Stimulated activated naive CD8-positive, alpha-beta T cell treated with anti-CD3 and anti-CD28 coated beads, Interleukin-15, Interleukin-2, amounts not matched to agents 100 U/mL and 50 U/mL, for 24 hours (primary cell): ENCODE measurements around the gene SEMA4A.
"Not testable (repeated sequence)": the region's sequence is repeated elsewhere in the genome, so short reads cannot be mapped to it uniquely, and the experiment has no call there.

Experiments
- ATAC-seq: fragments of 150-1000 bp; cut with Tn5 transposase; one replicate; pipeline ENCODE4 v1.10.0; 2021
- DNase-seq: peaks from one replicate; pipeline ENCODE4 v3.0.0; 2021

Gene SEMA4A

DNA sequence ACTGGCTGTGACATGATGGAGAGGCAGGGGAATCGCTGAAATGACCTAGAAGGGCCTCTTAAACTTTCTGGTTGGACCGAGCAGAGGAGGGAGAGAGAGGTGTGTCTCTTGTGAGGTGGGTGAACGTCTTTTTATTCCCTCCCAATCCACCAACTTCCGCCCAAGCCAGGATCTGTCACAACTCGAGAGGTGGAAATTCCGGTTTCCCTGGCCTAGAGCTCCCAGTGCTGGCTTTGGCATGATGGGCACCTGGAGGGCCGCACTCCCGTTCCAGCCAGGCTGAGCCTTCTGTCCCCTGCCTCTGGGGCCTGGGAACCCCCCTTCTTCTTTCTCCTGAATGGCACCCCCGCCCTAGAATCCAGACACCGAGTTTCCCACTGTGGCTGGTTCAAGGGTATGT lies at the start of gene SEMA4A:
Gene SEMA4A, plus strand, starts transcription at position 224 of the 400 bp plus-strand sequence. CDS start 994 bp downstream, outside the sequence.
- DNase-seq = no peak
- ATAC-seq = no peak

DNA sequence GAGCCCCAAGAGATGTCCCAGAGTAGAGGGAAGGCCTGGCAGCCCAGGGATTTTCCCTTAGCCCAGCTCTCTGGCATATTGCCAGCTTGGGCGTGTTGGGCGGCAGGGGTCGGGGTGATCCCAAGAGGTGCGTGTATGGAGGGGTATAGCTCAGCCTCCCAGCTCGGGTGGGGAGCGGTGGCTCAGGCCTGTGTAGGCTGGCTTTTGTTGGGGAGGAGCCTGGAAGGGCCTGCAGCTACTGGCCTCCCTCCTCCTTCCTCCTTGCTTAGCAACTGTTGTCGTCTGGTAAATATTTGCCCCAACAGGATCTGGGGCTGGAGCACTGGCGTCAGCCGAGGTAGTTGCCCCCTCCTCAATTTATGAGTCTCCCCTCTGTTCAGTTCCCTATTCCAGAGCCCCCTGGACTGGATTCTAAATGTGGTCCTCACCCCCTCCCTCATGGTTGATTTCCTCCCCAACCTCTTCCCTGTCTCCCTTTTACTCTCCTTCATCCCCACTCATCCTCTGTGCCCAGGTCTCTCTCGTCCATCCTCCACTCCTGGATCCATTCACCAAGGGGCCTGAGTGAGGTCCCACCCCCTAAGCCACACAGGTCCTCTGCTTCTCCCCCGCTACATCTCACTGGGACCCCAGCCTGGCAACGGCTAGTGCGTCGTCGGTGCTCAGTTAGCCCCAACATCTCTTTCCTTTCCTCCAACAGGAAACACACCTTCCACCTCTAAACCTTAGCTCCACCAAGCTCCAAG lies 49.1 kb upstream of the SEMA4A start:
- ATAC-seq = peak; percentile 37
- peak; percentile 70 for DNase-seq

DNA sequence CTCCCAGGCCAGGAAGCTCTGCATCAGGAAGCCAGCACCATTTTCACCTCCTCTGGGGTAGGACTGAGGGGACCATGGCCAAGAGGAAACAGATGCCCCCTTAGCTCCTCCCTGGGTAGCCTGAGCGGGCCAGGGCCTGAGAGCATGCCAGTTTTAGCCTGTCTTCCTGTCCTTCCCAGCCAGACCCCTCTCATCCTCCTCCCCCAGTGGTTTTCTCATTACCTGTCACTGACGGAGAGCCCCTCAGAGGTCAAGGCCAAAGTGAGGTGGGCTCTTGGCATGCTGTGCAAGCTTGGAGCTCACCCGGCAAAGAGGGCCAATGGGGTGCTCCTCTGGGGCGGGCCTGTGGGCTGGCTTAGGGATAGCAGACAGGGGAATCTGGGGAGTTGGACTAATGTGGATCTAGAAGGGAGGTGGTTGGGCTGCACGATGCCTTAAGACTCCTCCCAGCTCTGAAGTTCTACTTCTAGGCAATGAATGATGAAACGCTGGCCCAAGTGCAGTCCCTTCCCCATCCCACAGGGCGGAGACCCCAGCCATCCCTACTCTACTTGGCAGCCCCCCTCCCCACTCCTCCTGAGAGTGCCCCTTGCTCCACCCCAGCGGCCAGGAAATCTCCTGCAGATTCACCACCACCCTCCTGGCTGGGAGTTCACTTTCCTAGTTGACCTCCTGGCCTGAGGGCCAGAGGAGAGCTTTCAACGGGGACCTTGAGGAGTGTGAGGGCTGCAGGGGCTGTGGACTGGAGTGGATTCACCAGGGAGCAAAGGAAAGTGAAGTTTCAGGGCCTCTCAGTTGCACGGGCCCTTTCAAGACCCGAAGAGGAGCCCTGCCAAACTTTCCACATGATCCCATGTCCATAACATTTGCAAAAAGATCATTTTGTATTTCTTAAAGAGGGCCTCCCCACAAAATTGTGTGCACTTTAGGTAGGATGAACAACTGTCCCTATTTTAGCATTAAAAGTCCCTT lies 48.2 kb upstream of the SEMA4A start:
- ATAC-seq (no peak), DNase-seq (no peak)

DNA sequence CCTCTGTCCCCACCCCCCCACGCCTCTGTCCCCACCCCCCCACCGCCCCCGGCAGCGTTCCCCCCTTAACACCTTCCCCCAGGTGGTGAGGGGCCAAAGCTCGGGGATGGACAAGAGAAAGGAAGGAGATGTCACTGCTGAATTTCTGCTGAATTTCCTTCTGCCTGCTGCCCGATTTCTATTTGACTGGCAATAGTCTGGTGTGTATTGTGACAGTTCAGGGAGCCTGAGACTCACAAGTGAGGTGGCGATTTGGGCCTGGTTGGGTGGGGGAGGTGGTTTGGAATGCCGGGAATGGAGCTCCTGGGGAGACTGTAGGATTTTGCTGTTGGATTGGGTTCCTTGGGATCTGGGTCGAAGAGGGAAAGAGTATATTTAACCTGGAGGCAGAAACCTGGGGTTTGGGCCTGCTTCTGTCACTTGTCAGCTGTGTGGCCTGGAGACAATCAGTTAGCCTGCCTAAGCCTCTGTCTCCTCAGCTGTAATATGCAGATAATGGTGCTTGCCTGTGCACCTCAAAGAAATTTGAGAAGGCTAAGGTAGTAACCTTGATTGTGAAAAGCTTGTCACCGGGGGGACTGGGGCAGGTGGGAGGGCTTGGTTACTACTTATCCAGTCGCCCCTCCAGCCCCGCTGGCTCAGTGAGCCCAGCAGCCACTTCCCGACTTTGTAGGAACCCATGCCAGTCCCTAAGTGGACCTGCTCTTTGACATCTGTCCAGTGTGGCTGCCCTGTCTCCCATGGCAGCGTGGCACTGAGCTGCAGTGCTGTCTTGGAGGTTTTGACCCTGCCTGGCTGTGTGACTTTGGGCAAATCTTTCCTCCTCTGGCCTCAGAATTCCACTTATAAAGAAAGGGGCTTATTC lies 46.5 kb upstream of the SEMA4A start:
- no peak for DNase-seq
- peak; percentile 11 for ATAC-seq

DNA sequence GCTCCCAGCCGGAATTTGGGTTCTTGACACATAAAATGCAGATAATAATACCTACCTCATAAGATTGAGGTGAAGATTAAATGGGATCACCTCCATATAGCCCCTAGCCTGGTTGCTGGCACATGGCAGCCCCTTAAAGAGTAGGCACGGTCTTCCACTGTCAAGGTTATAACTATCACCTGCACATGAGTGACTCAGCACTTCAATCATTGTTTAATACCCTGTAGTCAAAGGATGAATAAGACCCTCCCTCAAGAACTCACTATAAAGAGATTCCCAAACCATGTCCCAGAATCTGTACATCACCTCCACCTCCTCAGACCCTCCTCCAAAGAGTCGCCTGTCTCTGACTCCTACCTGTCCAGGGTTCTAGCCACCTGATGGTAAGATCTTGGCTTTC lies 45.3 kb upstream of the SEMA4A start:
- no peak for ATAC-seq
- no peak for DNase-seq

DNA sequence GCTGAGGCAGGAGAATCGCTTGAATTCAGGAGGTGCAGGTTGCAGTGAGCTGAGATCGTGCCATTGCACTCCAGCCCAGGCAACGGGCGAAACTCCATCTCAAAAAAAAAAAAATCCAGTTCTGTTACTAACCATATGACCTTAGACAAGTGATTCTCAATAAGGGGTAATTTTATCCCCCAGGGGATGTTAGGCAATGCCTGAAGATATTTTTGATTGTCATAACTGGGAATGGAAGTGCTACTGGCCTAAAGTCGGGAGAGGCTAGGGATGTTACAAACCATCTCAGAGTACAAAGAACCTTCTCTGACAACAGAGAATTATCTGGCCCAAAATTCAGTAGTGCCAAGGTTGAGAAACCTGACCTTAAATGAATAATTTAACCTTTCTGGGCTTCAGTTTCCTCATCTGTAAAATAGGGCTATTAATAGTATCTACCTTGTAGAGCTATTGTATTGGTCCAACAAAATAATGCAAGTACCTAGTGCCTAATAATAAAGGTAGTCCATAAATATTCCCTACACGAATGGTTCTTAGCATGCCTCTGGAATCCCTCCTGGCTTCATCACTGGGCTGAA lies 44.6 kb upstream of the SEMA4A start:
- ATAC-seq (no peak), DNase-seq (no peak)

DNA sequence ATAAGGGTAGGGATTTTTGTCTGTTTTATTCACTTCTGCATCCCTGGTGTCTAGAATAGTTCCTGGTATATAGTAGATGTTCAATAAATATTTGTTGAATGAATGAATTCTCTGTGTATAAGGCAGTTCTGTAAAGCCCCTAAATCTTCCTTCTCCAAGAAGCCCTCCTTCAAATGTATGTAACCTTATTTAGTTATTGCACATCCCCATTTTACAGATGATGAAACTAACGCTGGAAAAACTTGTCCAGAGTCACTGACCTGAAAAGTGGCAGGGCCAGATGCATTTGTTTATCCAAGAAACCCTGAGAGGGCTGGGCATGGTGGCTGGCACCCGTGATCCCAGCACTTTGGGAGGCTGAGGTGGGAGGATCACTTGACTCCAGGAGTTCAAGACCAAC lies 43.1 kb upstream of the SEMA4A start:
- ATAC-seq (no peak), DNase-seq (no peak)

DNA sequence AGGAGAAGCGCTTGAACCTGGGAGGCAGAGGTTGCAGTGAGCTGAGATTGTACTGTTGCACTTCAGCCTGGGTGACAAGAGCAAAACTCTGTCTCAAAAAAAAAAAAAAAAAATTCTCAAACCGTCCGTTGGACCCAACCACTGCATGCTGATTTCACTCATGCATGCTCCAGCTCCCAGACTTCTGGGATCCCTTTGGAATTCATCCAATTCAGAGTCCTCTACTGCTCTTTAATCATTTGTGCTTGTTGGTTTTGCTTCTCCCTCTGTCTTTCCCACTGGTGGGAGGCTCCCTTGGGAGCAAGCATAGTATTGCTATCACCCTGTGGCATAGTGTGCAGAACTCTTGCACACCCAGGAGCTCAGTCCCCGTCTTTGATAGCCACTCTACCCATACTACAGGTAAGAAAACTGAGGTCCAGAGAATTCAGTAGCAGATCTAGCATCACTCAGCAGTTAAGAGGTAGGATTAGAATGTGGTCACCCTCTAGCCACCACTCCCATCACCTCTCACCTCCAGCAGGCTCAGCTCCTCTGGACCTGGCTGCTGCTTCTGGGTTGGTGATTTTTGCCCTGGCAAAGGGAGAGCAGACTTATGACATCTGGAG lies 41.9 kb upstream of the SEMA4A start:
- no peak for ATAC-seq
- DNase-seq = no peak

DNA sequence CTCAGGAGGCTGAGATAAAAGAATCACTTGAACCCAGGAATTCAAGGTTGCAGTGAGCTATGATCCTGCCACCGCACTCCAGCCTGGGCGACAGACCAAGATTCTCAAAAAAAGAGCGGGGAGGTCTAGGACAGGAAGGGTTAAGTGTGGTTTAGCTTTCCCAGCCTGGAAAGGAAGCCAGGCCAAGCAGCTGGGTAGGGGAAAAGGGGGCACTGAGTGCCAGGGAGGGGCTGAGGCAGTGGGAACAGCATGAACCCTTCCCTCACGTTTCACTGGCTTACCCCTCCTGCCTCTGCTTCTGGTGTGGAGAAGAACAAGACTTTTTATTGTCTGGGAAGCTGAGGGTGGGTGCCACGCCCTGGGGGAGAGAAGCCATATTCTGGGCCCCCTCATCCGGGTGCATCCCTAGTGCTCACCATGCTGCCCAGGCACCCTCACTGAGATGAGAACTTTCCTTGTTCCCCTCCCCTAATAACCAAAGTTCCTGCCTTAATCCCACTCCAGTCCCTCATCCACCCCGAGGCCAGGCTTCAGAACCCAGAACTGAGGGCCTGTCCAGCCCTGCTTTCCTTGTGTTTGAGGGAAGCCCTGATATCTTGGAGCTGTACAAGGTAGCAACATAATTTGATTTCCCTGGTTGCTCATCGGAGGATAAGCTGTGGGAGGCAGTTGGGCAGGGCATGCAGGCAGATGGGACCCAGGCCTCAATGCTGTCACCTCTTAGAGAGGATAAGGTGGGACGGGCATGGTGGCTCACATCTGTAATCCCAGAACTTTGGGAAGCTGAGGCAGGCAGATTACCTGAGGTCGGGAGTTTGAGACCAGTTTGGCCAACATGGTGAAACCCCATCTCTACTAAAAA lies 40.9 kb upstream of the SEMA4A start:
- ATAC-seq (no peak), DNase-seq (no peak)

DNA sequence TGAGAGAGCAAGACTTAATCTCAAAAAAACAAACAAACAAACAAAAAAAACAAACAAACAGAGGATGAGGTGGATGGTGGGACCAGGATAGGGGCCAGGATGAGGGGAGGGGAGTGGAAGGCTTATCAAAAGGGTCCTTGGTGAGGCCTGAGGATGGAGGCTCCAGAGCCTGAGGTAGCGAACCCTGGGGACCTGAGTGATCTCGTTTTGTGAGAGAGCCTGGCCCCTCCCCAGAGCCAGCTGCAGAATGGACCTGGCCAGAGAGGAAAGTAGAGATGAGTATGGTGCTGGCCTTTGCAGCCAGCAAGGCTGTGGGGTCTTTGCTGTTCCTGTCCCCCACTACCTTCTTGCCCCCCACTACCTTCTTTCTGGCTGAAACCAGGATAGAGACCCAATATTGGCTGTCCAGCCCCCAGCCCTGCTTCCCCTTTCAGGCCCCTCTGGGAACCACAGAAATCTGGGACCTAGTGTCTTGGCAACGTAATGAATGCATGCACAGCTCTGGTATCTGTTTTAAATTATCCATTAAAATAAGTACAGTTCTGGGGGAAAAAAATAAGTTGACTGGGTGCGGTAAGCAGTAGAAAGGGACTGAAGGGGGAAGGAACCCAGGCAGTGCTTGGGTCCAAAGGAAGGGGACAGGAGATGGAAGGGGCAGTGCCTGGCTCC lies 40.0 kb upstream of the SEMA4A start:
- ATAC-seq (no peak), DNase-seq (no peak)

DNA sequence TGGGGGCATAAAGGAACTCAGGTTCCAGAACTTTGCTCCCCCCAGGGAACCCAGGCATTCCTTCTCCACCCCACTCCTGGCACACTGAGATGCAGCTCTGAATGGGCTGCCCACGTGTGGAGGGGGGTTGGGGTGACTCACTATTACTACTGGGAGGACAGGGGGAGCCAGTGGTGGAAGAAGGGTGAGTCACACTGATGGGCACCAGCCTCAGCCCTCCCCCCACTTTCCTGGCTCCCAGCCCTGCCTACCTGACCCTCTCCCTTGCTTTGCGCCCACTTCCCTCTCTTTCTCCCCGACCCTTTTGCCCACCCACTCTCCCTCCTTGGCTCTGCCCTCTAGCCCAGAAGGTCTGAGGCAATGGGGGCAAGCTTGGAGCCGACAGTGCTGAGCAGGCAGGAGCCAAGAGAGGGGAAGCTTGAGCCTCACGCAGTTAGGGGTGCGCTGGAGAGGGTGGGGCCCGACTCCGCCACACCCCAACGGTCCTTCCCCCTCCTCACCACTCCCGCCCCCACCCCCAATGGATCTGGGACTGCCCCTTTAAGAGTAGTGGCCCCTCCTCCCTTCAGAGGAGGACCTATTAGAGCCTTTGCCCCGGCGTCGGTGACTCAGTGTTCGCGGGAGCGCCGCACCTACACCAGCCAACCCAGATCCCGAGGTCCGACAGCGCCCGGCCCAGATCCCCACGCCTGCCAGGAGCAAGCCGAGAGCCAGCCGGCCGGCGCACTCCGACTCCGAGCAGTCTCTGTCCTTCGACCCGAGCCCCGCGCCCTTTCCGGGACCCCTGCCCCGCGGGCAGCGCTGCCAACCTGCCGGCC lies 39.1 kb upstream of the SEMA4A start, which contains the start of gene LMNA:
Gene LMNA, plus strand, starts transcription at position 611 of the 818 bp plus-strand sequence. CDS start 208 bp downstream, outside the sequence.
- DNase-seq (peak; percentile 84), ATAC-seq (peak; percentile 88)

DNA sequence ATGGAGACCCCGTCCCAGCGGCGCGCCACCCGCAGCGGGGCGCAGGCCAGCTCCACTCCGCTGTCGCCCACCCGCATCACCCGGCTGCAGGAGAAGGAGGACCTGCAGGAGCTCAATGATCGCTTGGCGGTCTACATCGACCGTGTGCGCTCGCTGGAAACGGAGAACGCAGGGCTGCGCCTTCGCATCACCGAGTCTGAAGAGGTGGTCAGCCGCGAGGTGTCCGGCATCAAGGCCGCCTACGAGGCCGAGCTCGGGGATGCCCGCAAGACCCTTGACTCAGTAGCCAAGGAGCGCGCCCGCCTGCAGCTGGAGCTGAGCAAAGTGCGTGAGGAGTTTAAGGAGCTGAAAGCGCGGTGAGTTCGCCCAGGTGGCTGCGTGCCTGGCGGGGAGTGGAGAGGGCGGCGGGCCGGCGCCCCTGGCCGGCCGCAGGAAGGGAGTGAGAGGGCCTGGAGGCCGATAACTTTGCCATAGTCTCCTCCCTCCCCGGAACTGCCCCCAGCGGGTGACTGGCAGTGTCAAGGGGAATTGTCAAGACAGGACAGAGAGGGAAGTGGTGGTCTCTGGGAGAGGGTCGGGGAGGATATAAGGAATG lies 38.4 kb upstream of the SEMA4A start:
- no peak for ATAC-seq
- peak; percentile 34 for DNase-seq

DNA sequence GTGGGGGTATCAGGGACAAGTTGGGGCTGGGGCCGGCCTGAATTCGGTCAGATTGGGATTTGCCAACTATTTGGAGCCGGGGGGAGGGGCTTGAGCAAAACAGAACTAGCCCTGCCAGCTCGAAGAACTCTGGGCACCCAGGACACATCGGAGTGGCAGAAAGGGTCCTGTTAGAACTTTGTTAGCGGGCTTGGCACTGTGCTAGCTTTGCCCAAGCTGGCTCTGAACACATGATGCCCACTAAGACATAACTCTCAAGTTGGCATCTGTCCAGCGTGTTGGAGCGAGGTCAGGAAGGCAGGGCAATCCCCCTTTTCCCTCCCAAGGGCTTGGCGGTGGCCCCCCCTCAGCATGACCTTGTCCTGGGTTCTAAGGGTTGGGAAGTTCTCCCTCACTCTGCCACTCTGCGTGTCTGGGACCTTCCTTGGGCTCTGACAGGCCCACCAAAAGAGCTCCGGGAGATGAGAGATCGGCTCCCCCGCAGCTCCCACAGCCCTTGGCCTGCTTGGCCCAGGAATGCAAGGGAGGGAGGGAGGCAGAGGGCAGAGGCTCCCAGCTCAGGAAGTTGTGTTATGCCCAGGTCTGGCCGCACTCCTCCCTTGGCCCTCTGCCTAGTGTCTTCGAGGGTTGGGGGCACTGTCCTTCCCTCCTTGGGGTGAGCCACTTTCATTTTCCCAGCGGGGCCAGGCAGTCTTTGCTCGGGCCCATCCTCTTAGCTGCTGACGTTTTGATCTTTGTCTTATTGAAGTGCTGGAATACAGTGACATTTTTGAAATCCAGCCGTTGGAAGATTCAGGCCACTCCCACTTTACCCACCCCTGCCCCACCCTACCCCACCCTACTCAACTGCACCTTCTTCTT lies 37.6 kb upstream of the SEMA4A start:
- ATAC-seq = no peak
- no peak for DNase-seq

DNA sequence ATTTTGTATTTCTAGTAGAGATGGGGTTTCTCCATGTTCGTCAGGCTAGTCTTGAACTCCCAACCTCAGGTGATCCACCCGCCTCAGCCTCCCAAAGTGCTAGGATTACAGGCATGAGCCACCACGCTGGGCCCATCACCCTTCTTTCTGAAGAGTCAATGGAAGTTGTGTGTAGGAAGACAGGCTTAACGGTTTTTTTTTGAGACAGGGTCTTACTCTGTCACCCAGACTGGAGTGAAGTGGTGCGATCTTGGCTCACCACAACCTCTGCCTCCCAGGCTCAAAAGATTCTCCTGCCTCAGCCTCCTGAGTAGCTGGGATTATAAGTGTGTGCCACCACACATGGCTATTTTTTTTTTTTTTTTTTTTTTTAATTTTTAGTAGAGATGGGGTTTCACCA lies 36.7 kb upstream of the SEMA4A start:
- ATAC-seq, DNase-seq: not testable (repeated sequence)

DNA sequence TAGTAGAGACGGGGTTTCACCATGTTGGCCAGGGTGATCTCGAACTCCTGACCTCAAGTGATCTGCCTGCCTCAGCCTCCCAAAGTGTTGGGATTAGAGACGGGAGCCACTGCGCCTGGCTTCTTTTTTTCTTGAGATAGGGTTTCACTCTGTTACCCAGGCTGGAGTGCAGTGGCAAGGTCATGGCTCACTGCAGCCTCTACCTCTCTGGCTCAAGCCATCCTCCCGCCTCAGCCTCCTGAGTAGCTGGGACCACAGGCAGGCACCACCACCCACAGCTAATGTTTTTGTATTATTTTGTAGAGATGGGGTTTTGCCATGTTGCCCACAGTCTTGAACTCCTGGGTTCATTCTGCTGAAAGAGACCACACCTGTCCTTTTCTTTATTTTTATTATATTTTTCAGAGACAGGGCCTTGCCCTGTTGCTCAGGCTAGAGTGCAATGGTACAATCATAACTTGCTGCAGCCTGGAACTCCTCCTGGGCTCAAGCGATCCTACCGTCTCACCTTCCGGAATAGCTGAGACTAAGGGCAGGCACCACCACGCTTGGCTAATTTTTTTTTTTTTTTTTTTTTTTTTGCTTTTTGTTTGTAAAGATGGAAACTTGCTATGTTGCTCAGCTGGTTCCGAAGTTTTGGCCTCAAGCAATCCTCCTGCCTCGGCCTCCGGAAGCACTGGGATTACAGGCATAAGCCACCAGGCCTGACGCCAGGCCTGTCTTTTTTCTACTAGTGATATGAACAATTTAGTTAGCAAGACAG lies 35.8 kb upstream of the SEMA4A start:
- ATAC-seq (no peak), DNase-seq (no peak)

DNA sequence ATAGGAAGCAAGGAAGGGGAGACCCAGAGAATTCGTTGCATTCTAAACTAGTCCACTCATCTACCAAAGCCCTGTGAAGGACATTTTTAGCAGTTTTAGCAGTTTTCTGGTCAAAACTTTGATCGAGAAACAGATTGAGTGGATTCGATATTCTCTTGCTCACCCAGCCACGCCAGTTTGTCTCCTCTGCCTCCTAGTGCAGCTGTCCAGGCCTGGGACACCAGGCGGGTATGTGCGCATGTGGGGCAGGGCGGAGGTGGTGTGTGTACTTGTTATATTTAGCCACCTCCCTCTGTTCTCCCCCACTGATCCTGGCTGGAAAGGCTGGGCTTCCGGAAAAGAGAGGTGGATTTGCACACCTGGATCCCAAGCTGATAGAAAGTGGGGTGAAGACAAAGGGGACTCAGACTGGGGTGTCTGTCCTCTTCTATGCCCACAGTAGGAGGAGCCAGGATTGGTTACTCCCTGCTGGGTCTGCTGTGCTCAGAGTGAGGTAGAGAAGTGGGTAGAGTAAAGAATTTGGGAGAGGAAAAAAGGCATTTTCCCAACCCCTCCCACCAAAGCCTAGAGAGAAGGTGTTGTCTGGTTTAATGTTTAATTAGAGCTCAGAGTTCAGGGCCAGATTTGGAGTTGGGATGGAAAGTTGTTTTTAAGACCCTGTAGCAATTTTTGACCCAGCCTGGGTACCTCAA lies 35.1 kb upstream of the SEMA4A start:
- no peak for DNase-seq
- no peak for ATAC-seq
